Measurements from ENCODE around the gene LGALS3. TPM values are rescaled to one million over a fixed set of nuclear protein-coding genes. Genes with fewer than 3 reads are reported as not detected.
"Not testable (repeated sequence)": the region's sequence is repeated elsewhere in the genome, so short reads cannot be mapped to it uniquely, and the experiment has no call there.

Gene LGALS3
- 247 and 288 TPM in 2 replicates for total RNA-seq (2014; rRNA removed)
- 172 TPM for polyA plus RNA-seq (2012)

DNA sequence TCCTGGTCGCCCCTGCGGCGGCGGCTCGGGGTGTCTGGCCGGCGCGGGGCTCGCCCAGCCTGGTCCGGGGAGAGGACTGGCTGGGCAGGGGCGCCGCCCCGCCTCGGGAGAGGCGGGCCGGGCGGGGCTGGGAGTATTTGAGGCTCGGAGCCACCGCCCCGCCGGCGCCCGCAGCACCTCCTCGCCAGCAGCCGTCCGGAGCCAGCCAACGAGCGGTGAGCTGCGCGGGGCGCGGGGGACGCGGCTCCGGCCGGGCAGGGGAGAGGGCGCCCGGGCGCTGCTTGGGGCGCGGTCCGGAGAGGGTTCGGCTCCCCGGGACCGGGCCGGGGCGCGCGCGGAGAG, at the start of gene LGALS3:
Gene LGALS3 (plus strand): TSS at position 167 of the 342 bp plus-strand sequence. CDS start 8,122 bp downstream, outside the sequence.
- DNase-seq (ENCODE audit: low read depth), result peak; percentile 52

DNA sequence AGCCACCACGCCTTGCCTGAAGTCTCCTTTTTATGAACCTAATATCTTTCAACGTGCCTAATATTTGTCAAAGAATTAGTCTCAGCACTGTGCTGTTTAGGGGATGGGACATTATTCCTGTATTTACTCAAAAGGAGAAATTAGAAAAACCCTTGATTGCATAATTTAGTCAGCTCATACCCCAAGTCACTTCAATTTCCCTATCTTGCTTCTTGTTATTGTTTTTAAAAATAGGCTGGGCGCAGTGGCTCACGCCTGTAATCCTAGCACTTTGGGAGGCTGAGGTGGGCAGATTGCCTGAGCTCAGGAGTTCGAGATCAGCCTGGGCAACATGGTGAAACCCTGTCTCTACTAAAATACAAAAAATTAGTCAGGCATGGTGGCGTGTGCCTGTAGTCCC, 49.1 kb upstream of the LGALS3 start:
- not testable (repeated sequence) for DNase-seq (ENCODE audit: low read depth)

DNA sequence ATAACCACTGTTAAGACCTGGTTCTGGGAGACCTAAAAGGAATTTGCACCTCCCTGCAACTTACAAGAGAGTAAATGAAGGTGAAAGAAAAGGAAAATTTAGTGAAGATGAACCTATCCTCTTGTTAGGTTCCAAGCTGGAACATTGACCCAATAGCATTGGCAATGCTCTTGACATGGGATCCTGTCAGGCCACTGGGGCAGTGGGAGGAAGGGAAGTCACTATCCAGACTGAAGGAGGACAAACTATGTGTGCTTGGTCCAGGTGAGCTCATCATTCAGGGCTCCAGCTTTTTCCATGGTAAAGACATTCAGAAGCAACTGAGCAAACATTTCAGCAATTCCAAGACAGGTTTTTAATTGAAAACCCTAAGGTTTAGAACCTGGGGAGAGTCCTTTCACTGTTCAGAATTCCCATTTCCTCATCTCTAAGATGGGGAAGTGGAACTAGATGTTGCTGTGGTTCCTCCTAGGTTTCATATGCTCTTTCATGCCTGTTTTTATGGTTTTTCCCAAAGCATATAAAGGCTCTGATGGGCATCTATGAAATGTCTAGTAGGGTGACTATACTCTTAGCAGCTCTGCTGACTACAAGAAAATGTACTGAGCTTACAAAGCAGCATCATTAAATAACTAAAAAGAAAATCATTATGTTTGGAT, 44.5 kb upstream of the LGALS3 start:
- DNase-seq (ENCODE audit: low read depth), result no peak

DNA sequence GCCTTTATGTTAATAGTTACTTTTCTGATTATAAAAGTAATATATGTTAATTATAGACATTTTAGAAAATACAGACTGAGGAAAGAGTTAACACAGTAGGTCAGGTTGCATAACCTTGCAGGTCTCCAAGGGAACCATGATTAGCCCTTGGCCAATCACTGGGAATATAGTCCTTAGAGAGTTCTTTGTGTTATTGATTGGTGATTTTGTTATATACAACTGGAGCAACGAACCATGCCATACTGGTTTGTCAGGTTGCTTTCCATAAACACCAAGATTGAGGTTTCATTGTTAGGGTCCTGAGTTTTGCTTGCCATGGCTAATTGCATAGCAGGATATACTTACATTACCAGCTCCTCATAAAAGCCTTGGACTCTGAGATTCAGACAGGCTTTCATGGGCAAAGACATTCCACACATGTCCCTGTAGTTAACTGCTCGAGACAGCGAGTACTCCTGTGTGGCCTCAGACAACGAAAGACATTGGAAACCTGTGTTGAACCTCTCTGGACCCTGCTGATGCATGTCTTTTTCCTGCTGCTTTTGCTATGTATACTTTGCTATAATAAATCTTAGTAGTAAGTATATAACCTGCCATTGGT, 43.9 kb upstream of the LGALS3 start:
- no peak for DNase-seq (ENCODE audit: low read depth)

DNA sequence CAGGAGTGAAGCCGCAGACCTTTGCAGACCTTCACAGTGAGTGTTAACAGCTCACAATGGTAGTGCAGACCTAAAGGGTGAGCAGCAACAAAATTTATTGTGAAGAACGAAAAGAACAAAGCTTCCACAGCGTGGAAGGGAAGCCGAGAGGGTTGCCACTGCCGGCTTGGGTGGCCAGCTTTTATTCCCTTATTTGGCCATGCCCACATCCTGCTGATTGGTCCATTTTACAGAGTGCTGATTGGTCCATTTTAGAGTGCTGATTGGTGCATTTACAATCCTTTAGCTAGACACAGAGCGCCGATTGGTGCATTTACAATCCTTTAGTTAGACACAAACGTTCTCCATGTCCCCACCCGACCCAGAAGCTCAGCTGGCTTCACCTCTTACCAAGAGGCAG, 42.1 kb upstream of the LGALS3 start:
- no peak for DNase-seq (ENCODE audit: low read depth)

DNA sequence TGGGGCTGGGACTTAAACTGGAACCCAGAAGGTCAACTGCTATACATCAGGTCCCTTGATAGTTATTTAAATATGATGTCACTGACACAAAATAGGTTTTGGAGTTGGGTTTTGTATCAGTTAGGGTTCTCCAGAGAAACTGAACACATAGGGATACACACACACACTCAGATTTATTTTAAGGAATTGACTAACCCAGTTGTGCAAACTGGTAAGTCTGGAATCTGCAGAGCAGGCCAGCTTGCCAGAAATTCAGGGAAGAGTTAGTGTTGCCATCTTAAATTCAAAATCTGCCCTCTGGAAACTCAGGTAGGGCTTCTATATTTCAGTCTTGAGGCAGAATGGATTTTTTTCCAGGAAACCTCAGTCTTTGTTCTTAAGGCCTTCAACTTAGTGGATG, 40.7 kb upstream of the LGALS3 start:
- DNase-seq (ENCODE audit: low read depth), result no peak

DNA sequence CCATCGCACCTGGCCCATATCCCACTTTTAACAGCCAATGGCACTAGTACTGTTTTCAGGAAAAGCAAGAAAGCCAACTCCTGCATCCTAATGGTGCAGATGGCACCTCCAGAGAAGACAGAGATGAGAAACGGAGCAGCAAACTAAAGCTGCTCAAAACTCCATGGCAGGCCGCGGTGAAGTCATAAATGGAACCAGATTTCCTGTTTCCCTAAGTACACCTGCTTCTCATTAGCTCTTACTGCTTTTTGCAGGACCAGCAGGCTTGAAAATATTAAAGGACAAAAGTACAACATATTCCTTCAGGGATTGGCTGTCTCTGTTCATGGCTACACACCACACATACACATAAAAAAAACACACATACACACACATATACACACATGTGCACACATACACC, 36.7 kb upstream of the LGALS3 start:
- DNase-seq (ENCODE audit: low read depth), result no peak

DNA sequence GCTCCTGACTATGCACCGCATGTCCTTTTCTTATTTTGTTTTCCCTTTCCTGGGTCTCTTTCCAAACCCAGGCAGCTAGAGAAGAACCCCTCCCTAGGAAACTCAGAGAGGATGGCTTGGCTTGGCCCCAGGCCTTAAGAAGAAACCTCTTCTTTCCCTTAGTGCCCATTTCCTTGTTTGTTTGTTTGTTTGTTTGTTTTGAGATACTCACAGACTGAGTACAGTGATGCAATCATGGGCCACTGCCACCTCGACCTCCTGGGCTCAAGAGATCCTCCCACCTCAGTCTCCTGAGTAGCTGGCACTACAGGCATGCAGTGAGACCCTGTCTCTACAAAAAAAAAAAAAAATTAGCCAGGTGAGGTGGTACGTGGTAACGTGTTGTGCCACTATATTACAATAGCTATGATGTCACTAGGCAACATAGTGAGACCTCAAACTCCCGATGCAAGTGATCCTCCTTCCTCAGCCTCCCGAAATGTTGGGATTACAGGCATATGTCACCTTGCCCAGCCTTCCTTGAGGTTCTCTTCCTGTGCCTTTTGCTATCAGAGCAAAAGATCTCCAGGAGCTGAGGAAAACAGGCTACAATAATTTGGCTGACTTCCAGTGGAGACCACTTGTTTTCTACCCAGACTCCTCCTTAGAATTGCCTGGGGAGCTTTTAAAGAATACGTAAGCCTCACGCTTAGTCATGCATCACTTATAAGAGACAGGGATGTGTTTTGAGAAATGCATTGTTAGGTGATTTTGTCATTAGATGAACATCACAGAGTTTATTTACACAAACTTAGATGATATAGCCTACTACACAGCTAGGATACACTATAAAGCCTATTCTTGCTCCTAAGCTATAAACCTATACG, 34.5 kb upstream of the LGALS3 start:
- peak; percentile 26 for DNase-seq (ENCODE audit: low read depth)

DNA sequence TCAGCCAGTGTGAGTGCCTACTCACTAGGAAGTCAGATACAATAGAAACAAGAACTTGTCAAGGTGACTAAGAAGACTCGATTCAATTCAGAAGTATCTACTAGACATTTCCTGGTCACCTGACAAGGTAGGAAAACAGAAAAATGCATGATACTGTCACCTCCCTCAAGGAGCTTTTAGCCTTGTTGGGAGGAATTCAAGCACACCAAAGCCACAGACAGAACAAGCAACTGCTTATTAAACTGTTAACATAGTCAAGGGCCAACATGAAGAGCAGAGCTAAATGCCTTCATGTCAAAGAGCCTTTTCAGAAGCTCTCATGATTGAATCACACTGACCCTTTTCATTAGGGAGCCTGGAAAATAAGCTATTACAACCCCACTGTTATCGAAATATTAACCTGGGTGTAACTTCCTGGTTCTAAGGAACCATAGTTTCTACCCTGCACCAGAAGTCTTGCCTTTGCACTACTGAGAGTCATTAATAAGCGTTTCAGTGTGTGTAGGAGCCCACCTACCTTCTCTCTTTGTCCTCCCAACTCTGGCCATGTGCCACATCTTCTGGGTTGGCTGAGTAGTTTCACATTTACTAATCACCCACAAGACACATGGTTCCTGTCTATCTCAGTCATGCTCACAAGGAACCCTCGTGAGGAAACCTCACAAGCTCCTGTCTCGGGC, 31.0 kb upstream of the LGALS3 start:
- DNase-seq (ENCODE audit: low read depth), result peak; percentile 49

DNA sequence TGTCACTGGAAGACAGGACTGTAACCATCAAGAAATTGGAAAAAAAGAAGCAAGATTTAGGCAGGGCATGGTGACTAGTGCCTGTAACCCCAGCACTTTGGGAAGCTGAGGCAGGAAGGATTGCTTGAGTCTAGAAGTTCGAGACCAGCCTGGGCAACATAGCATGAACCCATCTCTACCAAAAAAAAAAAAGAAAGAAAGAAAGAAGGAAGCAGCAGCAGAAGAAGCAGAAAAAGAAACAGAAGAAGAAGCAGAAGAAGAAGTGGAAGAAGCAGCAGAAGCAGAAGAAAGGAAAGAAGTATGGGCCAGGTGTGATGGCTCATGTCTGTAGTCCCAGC, 30.5 kb upstream of the LGALS3 start:
- no peak for DNase-seq (ENCODE audit: low read depth)

DNA sequence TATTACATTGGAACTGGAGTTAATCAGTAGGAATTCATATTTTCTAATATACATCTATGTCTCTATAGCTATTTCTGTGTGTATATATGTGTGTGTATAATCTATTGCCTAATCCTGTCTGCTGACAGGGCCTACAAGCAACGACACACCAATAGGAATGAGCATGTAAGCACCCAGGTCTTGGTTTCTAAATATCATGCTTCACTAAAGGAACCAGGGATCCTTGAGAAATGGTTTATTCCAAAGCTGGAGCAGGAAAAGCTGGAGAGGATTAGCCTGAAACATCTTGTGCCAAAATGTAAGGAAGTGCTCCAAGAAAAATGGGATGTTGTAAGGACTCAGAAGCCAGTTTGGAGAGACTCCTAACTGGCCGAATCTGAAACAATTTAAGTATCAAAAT, 29.3 kb upstream of the LGALS3 start:
- DNase-seq (ENCODE audit: low read depth), result no peak

DNA sequence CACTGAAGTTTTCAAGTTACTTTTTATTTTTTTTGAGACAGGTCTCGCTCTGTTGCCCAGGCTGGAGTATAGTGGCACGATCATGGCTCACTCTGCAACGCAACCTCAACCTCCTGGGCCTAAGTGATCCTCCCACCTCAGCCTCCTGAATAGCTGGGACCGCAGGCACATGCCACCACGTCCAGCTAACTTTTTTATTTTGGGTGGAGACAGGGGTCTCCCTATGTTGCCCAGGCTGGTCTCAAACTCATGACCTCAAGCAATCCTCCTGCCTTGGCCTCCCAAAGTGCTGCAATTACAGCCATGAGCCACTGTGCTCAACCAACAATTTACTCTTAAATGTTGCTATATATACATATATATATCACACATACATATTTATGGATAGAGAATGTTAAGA, 27.4 kb upstream of the LGALS3 start:
- no peak for DNase-seq (ENCODE audit: low read depth)

DNA sequence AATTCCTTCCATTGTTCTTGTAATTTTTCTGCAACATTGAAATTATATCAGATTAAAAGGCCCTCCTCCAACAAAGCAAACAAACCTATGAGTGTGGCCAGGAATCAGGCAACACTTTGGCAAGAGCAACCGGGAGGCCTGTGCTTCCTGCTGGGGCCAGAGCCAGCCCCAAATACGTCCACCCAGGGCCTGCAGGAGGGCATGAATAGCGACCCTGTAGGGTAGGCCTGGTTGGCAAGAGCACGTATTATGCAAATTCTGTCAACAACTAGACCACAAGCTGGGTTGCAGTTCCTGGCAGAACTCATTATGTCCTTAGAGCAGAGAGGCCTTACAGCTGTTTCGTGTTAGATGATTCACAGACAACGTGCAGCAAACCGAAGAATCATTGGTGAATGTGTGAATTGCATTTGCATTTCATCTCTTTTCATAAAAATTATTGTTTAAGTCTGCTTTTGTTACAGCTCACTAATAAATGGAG, 26.9 kb upstream of the LGALS3 start:
- peak; percentile 99 for DNase-seq (ENCODE audit: low read depth)

DNA sequence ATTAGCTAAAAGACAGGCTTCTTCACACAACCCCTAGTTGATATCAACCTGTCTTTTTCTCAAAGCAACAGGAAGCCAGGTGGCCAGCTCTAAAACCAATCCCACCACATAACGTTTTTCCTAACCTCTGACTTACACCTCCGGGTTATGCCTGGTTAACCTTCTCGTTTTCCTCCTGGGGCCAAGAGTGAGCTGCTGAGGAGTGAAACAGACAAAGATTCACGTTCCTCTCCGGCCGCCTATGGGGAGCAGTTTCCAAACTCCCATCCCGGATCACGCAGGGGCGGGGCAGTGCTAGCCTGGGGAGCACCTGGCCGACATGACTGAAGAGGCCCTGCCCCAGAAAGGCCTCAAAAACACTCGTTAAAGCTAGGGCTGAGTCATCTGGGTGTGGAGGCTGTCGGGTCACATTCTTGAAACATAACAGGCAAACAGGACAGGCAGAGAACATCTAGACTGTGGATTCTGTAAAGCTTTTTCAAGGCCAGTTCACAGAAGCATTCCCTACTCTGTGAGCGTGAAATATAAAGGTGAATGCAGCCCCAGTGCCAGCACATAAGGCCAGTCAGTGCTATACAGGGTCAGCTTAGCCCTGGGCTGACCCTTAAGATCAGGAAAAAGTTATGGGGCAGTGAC, 25.9 kb upstream of the LGALS3 start:
- peak; percentile 98 for DNase-seq (ENCODE audit: low read depth)

DNA sequence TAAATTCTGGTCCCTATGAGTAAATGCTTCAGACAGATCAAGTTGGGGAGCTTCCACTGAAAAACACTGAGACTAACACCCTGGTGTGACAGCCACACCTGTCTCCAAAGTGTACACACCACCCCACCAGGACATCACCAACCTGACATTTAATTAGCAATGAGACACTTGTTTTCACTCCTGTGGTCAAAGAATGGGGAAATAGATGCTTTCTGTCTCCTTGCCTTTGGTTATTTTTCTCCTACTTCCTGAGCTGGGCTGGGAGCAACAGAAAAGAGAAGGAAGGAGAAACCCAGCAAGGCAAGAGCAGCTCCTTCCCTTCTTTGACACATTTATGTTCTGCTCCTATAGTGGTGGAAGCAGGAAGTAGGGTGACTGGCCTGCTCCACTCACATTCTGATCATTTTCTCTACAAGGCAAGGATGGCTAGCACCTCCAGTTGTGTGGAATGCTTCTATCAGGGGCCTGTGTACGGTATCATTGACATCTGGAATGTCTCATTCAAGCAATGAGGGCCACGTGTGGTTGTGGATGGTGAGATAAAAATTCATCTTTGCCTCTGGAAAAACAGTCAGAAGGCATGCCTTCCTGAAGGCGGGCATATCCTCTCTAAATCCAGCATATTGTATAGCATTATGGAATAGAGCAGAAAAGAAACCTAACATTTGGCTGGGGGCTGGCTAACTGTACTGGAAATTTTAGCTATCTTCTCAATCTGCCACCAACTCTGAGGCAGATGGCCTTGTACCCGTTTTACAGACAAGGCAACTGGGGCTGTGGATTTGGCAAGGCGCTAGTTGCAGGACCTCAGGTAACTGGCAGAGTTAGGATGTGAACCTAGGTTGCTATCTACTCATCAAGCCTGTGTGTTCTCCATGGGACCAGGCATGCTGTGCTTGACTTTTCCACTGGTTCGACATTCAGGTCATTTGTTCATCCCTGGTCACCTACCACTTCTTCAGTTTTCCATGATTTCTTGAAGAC, 24.8 kb upstream of the LGALS3 start:
- DNase-seq (ENCODE audit: low read depth), result no peak

DNA sequence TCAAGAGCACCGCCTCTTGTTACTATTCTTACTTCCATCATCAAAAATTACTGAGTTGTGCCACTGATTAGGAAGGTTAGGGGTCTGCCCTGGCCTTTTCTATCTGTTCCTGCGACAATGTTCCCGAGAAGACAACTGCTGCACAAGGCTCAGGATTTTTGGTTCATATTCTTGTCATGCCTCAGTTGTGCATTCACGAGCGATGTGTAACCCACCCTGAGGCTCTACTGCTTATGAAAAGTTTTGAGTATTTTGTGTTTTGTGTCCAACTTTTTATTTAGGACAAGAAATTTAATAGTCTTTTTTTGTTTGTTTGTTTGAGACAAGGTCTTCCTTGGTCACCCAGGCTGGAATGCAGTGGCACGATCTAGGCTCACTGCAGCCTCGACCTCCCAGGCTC, 23.1 kb upstream of the LGALS3 start:
- DNase-seq (ENCODE audit: low read depth), result no peak

DNA sequence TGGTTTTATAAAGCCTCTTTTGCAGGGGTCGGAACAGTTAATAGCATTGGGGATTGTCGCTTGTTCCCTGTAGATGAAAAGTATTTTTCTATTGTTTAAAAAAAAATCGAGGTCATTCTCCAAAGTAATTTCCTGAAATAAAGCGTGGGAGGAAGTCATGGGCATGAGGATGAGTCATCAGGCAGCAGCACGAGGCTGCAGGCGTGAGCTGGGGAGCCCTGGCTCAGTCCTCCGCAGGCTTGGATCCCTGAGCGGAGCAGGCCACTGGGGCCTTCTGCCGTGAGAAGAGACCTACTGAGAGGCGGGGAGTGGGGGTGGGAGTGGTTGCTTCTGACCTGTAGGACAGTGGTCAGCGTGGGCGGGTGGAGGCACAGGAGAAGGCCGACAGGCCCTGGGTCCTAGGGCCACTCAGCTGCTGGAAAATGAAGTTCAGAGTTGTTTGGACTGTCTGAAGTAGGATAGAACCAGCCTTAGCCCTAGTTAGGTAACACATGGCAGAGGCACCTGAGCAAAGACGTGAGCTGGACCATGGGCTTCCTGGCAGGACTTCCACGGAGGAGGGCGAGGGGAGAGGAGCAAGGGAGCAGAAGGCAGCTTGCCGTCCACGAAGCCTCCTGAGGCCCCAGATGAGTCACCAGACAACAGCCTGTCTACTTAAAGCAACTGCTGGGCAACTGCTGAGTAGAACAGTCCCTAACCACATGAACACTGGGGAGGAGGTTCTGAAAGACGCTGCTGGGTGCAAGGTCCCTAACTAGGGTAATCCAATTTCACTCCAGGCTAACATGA, 21.1 kb upstream of the LGALS3 start:
- DNase-seq (ENCODE audit: low read depth), result peak; percentile 98

DNA sequence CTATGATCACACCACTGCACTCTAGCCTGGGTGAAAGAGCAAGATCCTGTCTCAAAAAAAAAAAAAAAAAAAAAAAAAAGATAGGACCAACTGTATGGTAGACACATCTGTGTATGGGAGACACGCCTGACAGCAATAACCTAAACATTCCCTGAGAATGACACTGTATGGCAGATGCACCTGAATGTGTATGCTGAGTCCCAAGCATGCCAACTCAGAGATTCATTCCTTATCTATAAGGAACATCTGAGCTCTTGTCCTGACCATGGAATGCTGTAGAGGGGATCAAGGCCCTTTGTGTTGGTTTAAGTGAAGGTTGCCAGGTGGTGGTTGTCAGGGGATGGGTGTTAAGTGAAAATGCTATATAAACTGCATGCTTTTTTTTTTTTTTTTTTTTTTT, 19.2 kb upstream of the LGALS3 start:
- DNase-seq (ENCODE audit: low read depth), result no peak

DNA sequence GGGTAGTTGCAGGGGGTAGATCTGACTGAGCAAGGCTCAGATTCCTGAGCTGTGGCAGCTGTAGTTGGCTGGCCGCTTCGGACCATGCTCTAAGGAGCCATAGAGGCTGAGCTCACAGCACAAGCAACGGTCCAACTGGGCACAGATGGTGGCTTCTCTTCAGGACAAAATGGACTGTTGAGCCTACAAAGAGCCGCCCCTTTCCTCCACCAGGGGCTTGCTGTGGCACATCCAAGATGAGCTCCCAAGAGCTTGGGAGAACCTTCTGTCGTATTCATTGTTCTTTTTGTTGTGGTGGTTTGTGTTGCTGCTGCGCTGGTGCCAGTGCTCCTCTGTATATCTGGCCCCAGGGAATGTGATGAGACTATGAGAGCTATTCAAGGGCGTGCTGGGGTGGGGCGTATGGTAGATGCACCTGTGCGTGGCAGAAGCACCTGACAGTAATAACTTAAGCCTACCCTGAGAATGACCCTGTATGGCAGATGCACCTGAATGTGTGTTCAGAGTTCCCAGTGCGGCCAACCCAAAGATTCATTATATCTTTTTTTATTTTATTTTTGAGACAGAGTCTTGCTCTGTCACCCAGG, 17.8 kb upstream of the LGALS3 start:
- DNase-seq (ENCODE audit: low read depth), result no peak

All from LHCN-M2 (cell line).